Esophagus squamous epithelium (tissue), 5 donors: ENCODE results near the gene COL23A1. TPM values are rescaled to one million over a fixed set of nuclear protein-coding genes. Genes with fewer than 3 reads are reported as not detected.
"Not testable (repeated sequence)": the region's sequence is repeated elsewhere in the genome, so short reads cannot be mapped to it uniquely, and the experiment has no call there.

Experiments
- DNase-seq: peaks from one replicate; lab custom pipeline; 2025; lab: John Stamatoyannopoulos, UW
- H3K27ac ChIP-seq, 4 donors: fragments of 200-600 bp; sonication (generic); one replicate each; pipeline ENCODE4 v1.5.1; 2016 to 2019; ENCODE audit warnings: mild to moderate bottlenecking in 1 of 4
- H3K27me3 ChIP-seq, 4 donors: fragments of 200-600 bp; sonication (generic); 1 replicate in 3 of 4; 2 replicates in 1 of 4; pipeline versions ENCODE4 v1.5.1 to v1.6.0; 2017 to 2021; ENCODE audit warnings: antibody characterized with exemption in 1 of 4
- H3K36me3 ChIP-seq, 3 donors: fragments of 200-600 bp; sonication (generic); one replicate each; pipeline ENCODE4 v1.5.1; 2016 to 2019
- H3K4me1 ChIP-seq, 3 donors: fragments of 200-600 bp; sonication (generic); one replicate each; pipeline ENCODE4 v1.5.1; 2017 to 2019
- H3K4me3 ChIP-seq, 4 donors: fragments of 200-600 bp; sonication (generic); 1 replicate in 3 of 4; 2 replicates in 1 of 4; pipeline ENCODE4 v1.5.1; 2016 to 2019; ENCODE audit warnings: mild to moderate bottlenecking in 2 of 4, moderate library complexity in 1 of 4
- H3K9me3 ChIP-seq, 3 donors: fragments of 200-600 bp; sonication (generic); one replicate each; pipeline ENCODE4 v1.5.1; 2016 to 2019
- CTCF ChIP-seq, 6 experiments: fragments of 450-650 bp in 4 of 6; fragments of 200-600 bp in 2 of 6; sonication (generic) in 2 of 6; IDR thresholded peaks; one replicate each; pipeline ENCODE4 v1.5.1; 2016 to 2019; ENCODE audit warnings: antibody characterized with exemption in 6 of 6, mild to moderate bottlenecking in 4 of 6, moderate library complexity in 4 of 6
- POLR2A ChIP-seq, 4 donors: fragments of 450-650 bp; IDR thresholded peaks; one replicate each; pipeline ENCODE4 v1.6.1; 2017; ENCODE audit warnings: antibody characterized with exemption in 4 of 4, mild to moderate bottlenecking in 4 of 4, moderate library complexity in 3 of 4
- WGBS, 2 donors: methylation state at CpG; one replicate each; pipeline ENCODE4 v1.1.5; 2018; 5-methylcytosine and 5-hydroxymethylcytosine counted together
- intact Hi-C: fragments of 100-400 bp; cut with DNase I; formaldehyde crosslinking; loops from one replicate; pipeline ENCODE4 v1.15.0; 2022
- total RNA-seq, 4 donors: library from RNA; depleted of rRNA; stranded (reverse); fragments of >200 nt; gene quantifications; one replicate each; pipeline ENCODE4 v1.1.0, GENCODE V29; 2016
- donor health status: DM: yes; HTN: yes; CAD: no.

Gene COL23A1
- total RNA-seq, 4 donors from 2014 or later, result 0.41 to 1.5 (median 0.44) TPM; not detected in 1

- WGBS, 2 donors, result 83 to 92% methylated on average over 9 of the region's 9 CpGs
- TF ChIP-seq POLR2A (IDR thresholded peaks at IDR 0.05) (no peak), CTCF (IDR thresholded peaks at IDR 0.05) (no peak)
- peaks cover 0 to 7% (median 0%) of the 10 kb centered on the region in 4 donors for H3K27me3 ChIP-seq
- no peak overlapping the region for H3K4me3 ChIP-seq
- no peaks in the 10 kb centered on the region for H3K36me3 ChIP-seq
- H3K9me3 ChIP-seq, result no peaks in the 10 kb centered on the region
- no peaks in the 10 kb centered on the region for H3K4me1 ChIP-seq
- intact Hi-C loops, result no loop called here
- H3K27ac ChIP-seq, result no peak overlapping the region
- no peak for DNase-seq
These were observed 102.1 kb downstream of the COL23A1 start for GRCh38 chr5:178487911-178488600.

GRCh38 chr5:178486878-178487512 lies 103.2 kb downstream of the COL23A1 start:
- intact Hi-C loops, H3K9me3 ChIP-seq, H3K27ac ChIP-seq, DNase-seq, H3K27me3 ChIP-seq, H3K4me3 ChIP-seq, H3K36me3 ChIP-seq, H3K4me1 ChIP-seq: not testable (repeated sequence)
- WGBS, 2 donors, result 83 to 86% methylated on average over 5 to 7 of the region's 10 CpGs

GRCh38 chr5:178486239-178486641 lies 104.0 kb downstream of the COL23A1 start:
- Histone ChIP-seq H3K9me3 (no peaks in the 10 kb centered on the region), H3K27ac (no peak overlapping the region), H3K4me3 (no peak overlapping the region), H3K36me3 (no peaks in the 10 kb centered on the region), H3K4me1 (no peaks in the 10 kb centered on the region), H3K27me3 (peaks cover 0 to 7% (median 0%) of the 10 kb centered on the region in 4 donors)
- DNase-seq, result no peak
- intact Hi-C loops, result no loop called here
- TF ChIP-seq CTCF (IDR thresholded peaks at IDR 0.05) (no peak), POLR2A (IDR thresholded peaks at IDR 0.05) (no peak)
- 54 to 69% methylated on average over 17 of the region's 17 CpGs for WGBS, 2 donors

GRCh38 chr5:178483620-178484019 lies 106.6 kb downstream of the COL23A1 start:
- no peaks in the 10 kb centered on the region for H3K9me3 ChIP-seq
- peaks cover 0 to under 1% (median 0%) of the 10 kb centered on the region in 4 donors for H3K27me3 ChIP-seq
- 67% methylated on average over 9 of the region's 9 CpGs for WGBS, 2 donors
- no peaks in the 10 kb centered on the region for H3K36me3 ChIP-seq
- TF ChIP-seq POLR2A (IDR thresholded peaks at IDR 0.05) (no peak), CTCF (IDR thresholded peaks at IDR 0.05) (no peak)
- no peak overlapping the region for H3K27ac ChIP-seq
- no peak overlapping the region for H3K4me3 ChIP-seq
- intact Hi-C loops, result no loop called here
- peaks cover 0 to 3% (median 0%) of the 10 kb centered on the region in 3 donors for H3K4me1 ChIP-seq
- DNase-seq, result no peak

GRCh38 chr5:178479261-178479660 lies 110.9 kb downstream of the COL23A1 start:
- peaks cover 0 to 25% (median 9%) of the 10 kb centered on the region in 3 donors for H3K4me1 ChIP-seq
- intact Hi-C loops, result no loop called here
- no peak overlapping the region for H3K27ac ChIP-seq
- H3K36me3 ChIP-seq, result no peaks in the 10 kb centered on the region
- no peak for DNase-seq
- TF ChIP-seq POLR2A (IDR thresholded peaks at IDR 0.05) (no peak), CTCF (IDR thresholded peaks at IDR 0.05) (no peak)
- 79 to 93% methylated on average over 5 to 8 of the region's 9 CpGs for WGBS, 2 donors
- H3K27me3 ChIP-seq, result peaks cover 0 to 5% (median 0%) of the 10 kb centered on the region in 4 donors
- H3K4me3 ChIP-seq, result no peak overlapping the region
- no peaks in the 10 kb centered on the region for H3K9me3 ChIP-seq
